Measurements from ENCODE around the gene RRP15.

RRP15 gene

GRCh38 chr1:218346391-218347204 is 61.5 kb downstream of the RRP15 start:
- Histone ChIP-seq H3K4me2 (ENCODE audit: low read length) (peak overlapping the region; percentile 78), H2AFZ (ENCODE audit: low read depth, low read length) (no peak overlapping the region), H3K9me3 (ENCODE audit: insufficient read depth, low read length) (no peaks in the 10 kb centered on the region), H3K4me1 (ENCODE audit: low read length) (peaks cover 10% of the 10 kb centered on the region), H3K9ac (ENCODE audit: low read length) (0 out of 2 replicates have a peak overlapping the region, but pooled peaks have one; percentile 36), H4K20me1 (ENCODE audit: insufficient read depth, low read length) (no peaks in the 10 kb centered on the region), H3K4me3 (ENCODE audit: low read length) (peak overlapping the region; percentile 73), H3K79me2 (ENCODE audit: low read length) (no peaks in the 10 kb centered on the region), H3K27ac (ENCODE audit: low read length) (no peak overlapping the region), H3K27me3 (ENCODE audit: low read depth, low read length) (peaks cover 5% of the 10 kb centered on the region), H3K36me3 (replicated peaks; ENCODE audit: low read depth, low read length) (peaks cover 14% of the 10 kb centered on the region)
- TF ChIP-seq EZH2phosphoT487 (IDR thresholded peaks at IDR 0.05; ENCODE audit: low read depth) = no peak
- TF ChIP-seq, protein P1, sequence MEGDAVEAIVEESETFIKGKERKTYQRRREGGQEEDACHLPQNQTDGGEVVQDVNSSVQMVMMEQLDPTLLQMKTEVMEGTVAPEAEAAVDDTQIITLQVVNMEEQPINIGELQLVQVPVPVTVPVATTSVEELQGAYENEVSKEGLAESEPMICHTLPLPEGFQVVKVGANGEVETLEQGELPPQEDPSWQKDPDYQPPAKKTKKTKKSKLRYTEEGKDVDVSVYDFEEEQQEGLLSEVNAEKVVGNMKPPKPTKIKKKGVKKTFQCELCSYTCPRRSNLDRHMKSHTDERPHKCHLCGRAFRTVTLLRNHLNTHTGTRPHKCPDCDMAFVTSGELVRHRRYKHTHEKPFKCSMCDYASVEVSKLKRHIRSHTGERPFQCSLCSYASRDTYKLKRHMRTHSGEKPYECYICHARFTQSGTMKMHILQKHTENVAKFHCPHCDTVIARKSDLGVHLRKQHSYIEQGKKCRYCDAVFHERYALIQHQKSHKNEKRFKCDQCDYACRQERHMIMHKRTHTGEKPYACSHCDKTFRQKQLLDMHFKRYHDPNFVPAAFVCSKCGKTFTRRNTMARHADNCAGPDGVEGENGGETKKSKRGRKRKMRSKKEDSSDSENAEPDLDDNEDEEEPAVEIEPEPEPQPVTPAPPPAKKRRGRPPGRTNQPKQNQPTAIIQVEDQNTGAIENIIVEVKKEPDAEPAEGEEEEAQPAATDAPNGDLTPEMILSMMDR (IDR thresholded peaks at IDR 0.05; ENCODE audit: low read depth, low read length) = no peak

GRCh38 chr1:218347336-218347722 is 62.2 kb downstream of the RRP15 start:
- Histone ChIP-seq H2AFZ (ENCODE audit: low read depth, low read length) (no peak overlapping the region), H3K36me3 (replicated peaks; ENCODE audit: low read depth, low read length) (peaks cover 14% of the 10 kb centered on the region), H3K79me2 (ENCODE audit: low read length) (no peaks in the 10 kb centered on the region), H3K9me3 (ENCODE audit: insufficient read depth, low read length) (no peaks in the 10 kb centered on the region), H3K27me3 (ENCODE audit: low read depth, low read length) (peaks cover 5% of the 10 kb centered on the region), H3K4me1 (ENCODE audit: low read length) (peaks cover 10% of the 10 kb centered on the region), H3K27ac (ENCODE audit: low read length) (no peak overlapping the region), H3K4me3 (ENCODE audit: low read length) (peak overlapping the region; percentile 73), H3K9ac (ENCODE audit: low read length) (no peak overlapping the region), H4K20me1 (ENCODE audit: insufficient read depth, low read length) (no peaks in the 10 kb centered on the region), H3K4me2 (ENCODE audit: low read length) (peak overlapping the region; percentile 78)
- TF ChIP-seq, protein P1 (IDR thresholded peaks at IDR 0.05; ENCODE audit: low read depth, low read length) = no peak
- TF ChIP-seq EZH2phosphoT487 (IDR thresholded peaks at IDR 0.05; ENCODE audit: low read depth) = no peak

- TF ChIP-seq EZH2phosphoT487 (IDR thresholded peaks at IDR 0.05; ENCODE audit: low read depth) = no peak
- TF ChIP-seq, protein P1 (IDR thresholded peaks at IDR 0.05; ENCODE audit: low read depth, low read length) = no peak
- H3K9me3 ChIP-seq (ENCODE audit: insufficient read depth, low read length) = no peaks in the 10 kb centered on the region
- no peak overlapping the region for H3K27ac ChIP-seq (ENCODE audit: low read length)
- no peaks in the 10 kb centered on the region for H3K79me2 ChIP-seq (ENCODE audit: low read length)
- no peak overlapping the region for H2AFZ ChIP-seq (ENCODE audit: low read depth, low read length)
- no peak overlapping the region for H3K9ac ChIP-seq (ENCODE audit: low read length)
- peaks cover 5% of the 10 kb centered on the region for H3K27me3 ChIP-seq (ENCODE audit: low read depth, low read length)
- H4K20me1 ChIP-seq (ENCODE audit: insufficient read depth, low read length) = no peaks in the 10 kb centered on the region
- H3K4me1 ChIP-seq (ENCODE audit: low read length) = peaks cover 10% of the 10 kb centered on the region
- peaks cover 14% of the 10 kb centered on the region for H3K36me3 ChIP-seq (replicated peaks; ENCODE audit: low read depth, low read length)
- H3K4me2 ChIP-seq (ENCODE audit: low read length) = no peak overlapping the region
- no peak overlapping the region for H3K4me3 ChIP-seq (ENCODE audit: low read length)
Observed at GRCh38 chr1:218347723-218348627, 62.9 kb downstream of the RRP15 start.

- no peaks in the 10 kb centered on the region for H3K79me2 ChIP-seq (ENCODE audit: low read length)
Observed at GRCh38 chr1:218348628-218349071, 63.6 kb downstream of the RRP15 start.

More at GRCh38 chr1:218348628-218349071, 63.6 kb downstream of the RRP15 start:
- H3K4me1 ChIP-seq (ENCODE audit: low read length) = peaks cover 10% of the 10 kb centered on the region
- no peaks in the 10 kb centered on the region for H3K9me3 ChIP-seq (ENCODE audit: insufficient read depth, low read length)
- peaks cover 14% of the 10 kb centered on the region for H3K36me3 ChIP-seq (replicated peaks; ENCODE audit: low read depth, low read length)
- TF ChIP-seq EZH2phosphoT487 (IDR thresholded peaks at IDR 0.05; ENCODE audit: low read depth) = no peak
- TF ChIP-seq, protein P1 (IDR thresholded peaks at IDR 0.05; ENCODE audit: low read depth, low read length) = no peak
- no peak overlapping the region for H3K4me2 ChIP-seq (ENCODE audit: low read length)
- peaks cover 5% of the 10 kb centered on the region for H3K27me3 ChIP-seq (ENCODE audit: low read depth, low read length)
- H2AFZ ChIP-seq (ENCODE audit: low read depth, low read length) = no peak overlapping the region
- H3K4me3 ChIP-seq (ENCODE audit: low read length) = no peak overlapping the region
- H3K9ac ChIP-seq (ENCODE audit: low read length) = no peak overlapping the region
- no peaks in the 10 kb centered on the region for H4K20me1 ChIP-seq (ENCODE audit: insufficient read depth, low read length)
- H3K27ac ChIP-seq (ENCODE audit: low read length) = no peak overlapping the region
